Neuronal stem cell (in vitro differentiated cells): Measurements from ENCODE around the gene TAP1.
A peak's percentile ranks its signal among the peaks of the same experiment; 100 is the strongest.

Experiments used
- DNase-seq: peaks from one replicate; pipeline ENCODE4 v3.0.0-alpha.2; 2013; ENCODE audit warnings: low spot score
- H2AFZ ChIP-seq: one replicate; pipeline ENCODE4 v1.6.1; 2013; ENCODE audit warnings: mild to moderate bottlenecking, low read length, inconsistent platforms
- H2AK5ac ChIP-seq: 2 replicates; pipeline ENCODE4 v1.6.1; 2013; ENCODE audit warnings: low read depth, mild to moderate bottlenecking, inconsistent platforms, low read length, moderate library complexity, mixed read lengths
- H2BK120ac ChIP-seq: 2 replicates; pipeline ENCODE4 v1.6.1; 2013; ENCODE audit warnings: low read depth, mild to moderate bottlenecking, inconsistent platforms, low read length, moderate library complexity, mixed read lengths
- H2BK12ac ChIP-seq: one replicate; pipeline ENCODE4 v1.6.1; 2013; ENCODE audit warnings: low read length, inconsistent platforms
- H2BK15ac ChIP-seq: 2 replicates; pipeline ENCODE4 v1.6.1; 2013; ENCODE audit warnings: mild to moderate bottlenecking, low read length, inconsistent platforms, mixed read lengths
- H2BK5ac ChIP-seq: one replicate; pipeline ENCODE4 v1.6.1; 2013; ENCODE audit warnings: inconsistent platforms, mild to moderate bottlenecking, low read length, moderate library complexity
- H3K14ac ChIP-seq: one replicate; pipeline ENCODE4 v1.6.1; 2013; ENCODE audit warnings: low read length, inconsistent platforms
- H3K18ac ChIP-seq: 2 replicates; pipeline ENCODE4 v1.6.1; 2013; ENCODE audit warnings: low read length, inconsistent platforms
- H3K23ac ChIP-seq: 2 replicates; pipeline ENCODE4 v1.6.1; 2013; ENCODE audit warnings: low read depth, mild to moderate bottlenecking, mixed read lengths, low read length, inconsistent platforms; ENCODE audit not compliant: poor library complexity
- H3K27ac ChIP-seq: replicated peaks from 3 replicates; pipeline ENCODE4 v1.5.1; 2013; ENCODE audit warnings: low read length, inconsistent platforms
- H3K27me3 ChIP-seq, 3 experiments: 2 replicates each; pipeline ENCODE4 v1.6.1; 2013; ENCODE audit warnings: low read length in 3 of 3, mild to moderate bottlenecking in 2 of 3, inconsistent platforms in 1 of 3, low read depth in 1 of 3, mixed read lengths in 1 of 3, moderate library complexity in 1 of 3; ENCODE audit not compliant: control insufficient read depth in 3 of 3, insufficient read depth in 3 of 3
- H3K36me3 ChIP-seq, 2 donors: replicated peaks in 1 of 2; 2 replicates each; pipeline ENCODE4 v1.6.1; 2013; ENCODE audit warnings: low read length in 2 of 2; ENCODE audit not compliant: control insufficient read depth in 2 of 2, insufficient read depth in 2 of 2
- H3K4ac ChIP-seq: 2 replicates; pipeline ENCODE4 v1.6.1; 2013; ENCODE audit warnings: inconsistent platforms, mild to moderate bottlenecking, low read length, moderate library complexity
- H3K4me1 ChIP-seq, 2 donors: 1 replicate in 1 of 2; 2 replicates in 1 of 2; pipeline ENCODE4 v1.6.1; 2013; ENCODE audit warnings: low read length in 2 of 2, low read depth in 1 of 2; ENCODE audit not compliant: control insufficient read depth in 2 of 2, insufficient read depth in 1 of 2
- H3K4me2 ChIP-seq: one replicate; pipeline ENCODE4 v1.6.1; 2013; ENCODE audit warnings: mild to moderate bottlenecking, low read length, inconsistent platforms; ENCODE audit not compliant: insufficient read depth, poor library complexity, severe bottlenecking
- H3K4me3 ChIP-seq, 2 donors: 2 replicates each; pipeline ENCODE4 v1.5.1; 2013; ENCODE audit warnings: low read length in 2 of 2, mild to moderate bottlenecking in 2 of 2, inconsistent platforms in 1 of 2, moderate library complexity in 1 of 2
- H3K79me1 ChIP-seq: one replicate; pipeline ENCODE4 v1.6.1; 2013; ENCODE audit warnings: low read depth, mild to moderate bottlenecking, inconsistent platforms, low read length, moderate library complexity
- H3K9ac ChIP-seq: one replicate; pipeline ENCODE4 v1.6.1; 2013; ENCODE audit warnings: mild to moderate bottlenecking, low read depth, low read length, inconsistent platforms; ENCODE audit not compliant: poor library complexity
- H3K9me3 ChIP-seq, 2 donors: replicated peaks in 1 of 2; 2 replicates each; pipeline versions ENCODE3 to v1.6.1; 2013; ENCODE audit warnings: low read length in 2 of 2, mild to moderate bottlenecking in 2 of 2, inconsistent platforms in 1 of 2, low read depth in 1 of 2, mixed read lengths in 1 of 2, moderate library complexity in 1 of 2; ENCODE audit not compliant: control insufficient read depth in 2 of 2, insufficient read depth in 1 of 2
- H4K8ac ChIP-seq: one replicate; pipeline ENCODE4 v1.6.1; 2013; ENCODE audit warnings: low read depth, mild to moderate bottlenecking, inconsistent platforms, low read length, moderate library complexity
- H4K91ac ChIP-seq: one replicate; pipeline ENCODE4 v1.6.1; 2013; ENCODE audit warnings: low read length, low read depth, mild to moderate bottlenecking, inconsistent platforms; ENCODE audit not compliant: poor library complexity
- WGBS, 2 donors: extraction: QIAGEN DNeasy Blood & Tissue Kit; methylation state at CpG; one replicate each; pipeline ENCODE4 v1.1.7; 2013; ENCODE audit warnings: missing lambda C conversion rate in 2 of 2, mixed read lengths in 1 of 2; ENCODE audit not compliant: insufficient read length in 2 of 2, insufficient replicate concordance in 1 of 2; ENCODE audit errors: extremely low coverage in 2 of 2; 5-methylcytosine and 5-hydroxymethylcytosine counted together

TAP1 gene

DNA sequence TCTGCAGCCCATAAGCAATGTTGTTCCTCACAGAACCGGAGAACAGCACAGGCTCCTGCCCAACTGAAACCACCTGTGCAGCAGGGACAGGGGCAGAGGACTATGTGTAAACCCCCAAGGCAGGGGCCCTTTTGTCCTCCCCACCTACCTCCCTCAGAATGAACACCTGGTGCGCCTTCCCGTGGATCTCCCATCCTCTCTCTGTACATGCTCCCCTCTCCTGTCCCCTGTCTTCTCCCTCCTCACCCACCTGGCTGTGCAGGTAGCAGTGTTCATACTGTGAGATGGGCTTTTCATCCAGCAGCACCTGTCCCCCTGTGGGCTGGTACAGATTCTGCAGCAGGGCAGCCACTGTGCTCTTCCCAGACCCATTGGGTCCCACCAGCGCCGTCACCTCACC lies 23.5 kb downstream of the TAP1 start:
- Histone ChIP-seq H2BK5ac (no peak overlapping the region), H3K9me3 (peaks cover 0 to 3% of the 10 kb centered on the region in 2 donors), H2BK12ac (no peak overlapping the region), H3K36me3 (no peaks in the 10 kb centered on the region), H3K4ac (no peak overlapping the region), H4K91ac (no peak overlapping the region), H3K79me1 (no peaks in the 10 kb centered on the region), H3K4me2 (no peak overlapping the region), H3K27ac (no peak overlapping the region), H3K23ac (no peak overlapping the region), H3K4me1 (peaks cover 0 to 1% of the 10 kb centered on the region in 2 donors), H2BK120ac (peak overlapping the region; percentile 41), H3K9ac (no peak overlapping the region), H2AK5ac (no peak overlapping the region), H3K27me3 (no peaks in the 10 kb centered on the region), H2AFZ (no peak overlapping the region), H3K14ac (no peak overlapping the region), H3K18ac (peak overlapping the region; percentile 76), H2BK15ac (no peak overlapping the region), H3K4me3 (no peak overlapping the region), H4K8ac (no peak overlapping the region)
- no peak for DNase-seq
- no CpG with 5 or more reads among the region's 5 CpGs for WGBS, 2 donors

- WGBS, 2 donors: no CpG with 5 or more reads among the region's 7 CpGs
Observed at GRCh38 chr6:32829495-32829894, 24.0 kb downstream of the TAP1 start.

GRCh38 chr6:32827025-32827424 lies 26.5 kb downstream of the TAP1 start:
- H3K36me3 ChIP-seq: no peaks in the 10 kb centered on the region
- H2AK5ac ChIP-seq: no peak overlapping the region
- no peak overlapping the region for H3K14ac ChIP-seq
- peaks cover 0 to under 1% (median 0%) of the 10 kb centered on the region in 3 experiments for H3K27me3 ChIP-seq
- H3K9me3 ChIP-seq: no peaks in the 10 kb centered on the region
- H4K8ac ChIP-seq: no peak overlapping the region
- no peak overlapping the region for H3K23ac ChIP-seq
- H3K4ac ChIP-seq: no peak overlapping the region
- no peak overlapping the region for H3K9ac ChIP-seq
- no peak overlapping the region for H4K91ac ChIP-seq
- no peak overlapping the region for H3K18ac ChIP-seq
- no peak overlapping the region for H2BK5ac ChIP-seq
- DNase-seq: no peak
- no peak overlapping the region for H2AFZ ChIP-seq
- no peaks in the 10 kb centered on the region for H3K4me1 ChIP-seq
- H3K27ac ChIP-seq: no peak overlapping the region
- H3K79me1 ChIP-seq: no peaks in the 10 kb centered on the region
- H2BK120ac ChIP-seq: no peak overlapping the region
- H2BK12ac ChIP-seq: no peak overlapping the region
- WGBS, 2 donors: no CpG with 5 or more reads among the region's 3 CpGs
- no peak overlapping the region for H3K4me2 ChIP-seq
- H2BK15ac ChIP-seq: no peak overlapping the region
- H3K4me3 ChIP-seq: no peak overlapping the region

More at GRCh38 chr6:32829495-32829894, 24.0 kb downstream of the TAP1 start:
- Histone ChIP-seq H3K27me3 (no peaks in the 10 kb centered on the region), H2BK12ac (no peak overlapping the region), H2BK5ac (no peak overlapping the region), H3K4ac (no peak overlapping the region), H4K91ac (no peak overlapping the region), H2BK120ac (peak overlapping the region; percentile 41), H3K27ac (no peak overlapping the region), H3K9ac (no peak overlapping the region), H3K36me3 (no peaks in the 10 kb centered on the region), H4K8ac (peak overlapping the region; percentile 23), H3K4me2 (no peak overlapping the region), H3K14ac (no peak overlapping the region), H3K23ac (no peak overlapping the region), H2AK5ac (no peak overlapping the region), H2AFZ (no peak overlapping the region), H2BK15ac (no peak overlapping the region), H3K18ac (peak overlapping the region; percentile 8), H3K4me3 (no peak overlapping the region), H3K4me1 (peaks cover 0 to 1% of the 10 kb centered on the region in 2 donors), H3K9me3 (peaks cover 0 to 3% of the 10 kb centered on the region in 2 donors), H3K79me1 (no peaks in the 10 kb centered on the region)
- no peak for DNase-seq

DNA sequence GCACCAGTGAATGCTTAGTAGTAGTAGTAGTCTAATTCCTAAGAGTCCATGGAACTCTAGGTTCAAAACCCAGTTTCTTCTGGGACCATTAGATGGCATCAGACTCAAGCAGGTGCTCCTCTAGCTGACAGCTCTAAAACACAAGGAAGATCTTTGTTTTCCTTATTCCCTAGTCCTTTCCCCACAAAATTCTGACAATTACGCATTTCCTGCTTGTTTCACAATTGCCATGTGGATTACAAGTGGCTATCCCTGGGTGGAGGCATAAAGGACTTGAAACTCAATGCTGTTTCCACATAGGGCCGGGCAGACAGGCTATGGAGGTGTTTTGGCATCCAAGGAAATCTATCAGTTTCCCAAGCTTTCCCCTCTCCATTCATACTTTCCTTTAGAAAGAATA lies 27.5 kb downstream of the TAP1 start:
- Histone ChIP-seq H2AK5ac (no peak overlapping the region), H2AFZ (no peak overlapping the region), H3K27me3 (peaks cover 0 to 10% (median 0%) of the 10 kb centered on the region in 3 experiments), H3K4ac (no peak overlapping the region), H4K91ac (no peak overlapping the region), H3K4me3 (no peak overlapping the region), H3K27ac (no peak overlapping the region), H2BK5ac (no peak overlapping the region), H2BK15ac (no peak overlapping the region), H3K9ac (no peak overlapping the region), H2BK12ac (no peak overlapping the region), H3K4me2 (no peak overlapping the region), H4K8ac (no peak overlapping the region), H3K14ac (no peak overlapping the region), H3K23ac (no peak overlapping the region), H3K9me3 (no peaks in the 10 kb centered on the region), H2BK120ac (no peak overlapping the region), H3K4me1 (no peaks in the 10 kb centered on the region), H3K36me3 (no peaks in the 10 kb centered on the region), H3K18ac (no peak overlapping the region), H3K79me1 (no peaks in the 10 kb centered on the region)
- no CpG with 5 or more reads among the region's 2 CpGs for WGBS, 2 donors
- no peak for DNase-seq
